ENCODE measurements around the gene VPS37C.

- TF ChIP-seq CTCF (IDR thresholded peaks at IDR 0.05) (no peak), POLR2A (IDR thresholded peaks at IDR 0.05) (no peak)
Observed at GRCh38 chr11:61153593-61154095, 7.6 kb downstream of the VPS37C start.
